ENCODE data around the gene SIX3. TPM values are rescaled to one million over a fixed set of nuclear protein-coding genes. Genes with fewer than 3 reads are reported as not detected.

The SIX3 gene
- total RNA-seq, 1 donor from 2014 or later, result not detected

- DNase-seq (ENCODE audit: low spot score), result no peak
- no peak overlapping the region for H3K27ac Mint-ChIP-seq (ENCODE audit: unreplicated experiment)
- peaks cover 7% of the 10 kb centered on the region for H3K4me1 Mint-ChIP-seq (ENCODE audit: unreplicated experiment)
- no peak overlapping the region for H3K4me3 Mint-ChIP-seq (ENCODE audit: unreplicated experiment)
- peaks cover 10% of the 10 kb centered on the region for H3K27me3 Mint-ChIP-seq (ENCODE audit: unreplicated experiment)
- H3K36me3 Mint-ChIP-seq (ENCODE audit: low read depth, unreplicated experiment), result no peaks in the 10 kb centered on the region
- TF ChIP-seq CTCF (IDR thresholded peaks at IDR 0.05; ENCODE audit: unreplicated experiment), result no peak
- no peaks in the 10 kb centered on the region for H3K9me3 Mint-ChIP-seq (ENCODE audit: unreplicated experiment)
These were observed 20.7 kb downstream of the SIX3 start for GRCh38 chr2:44962176-44962695.

GRCh38 chr2:44964752-44965236 is 23.3 kb downstream of the SIX3 start:
- no peaks in the 10 kb centered on the region for H3K9me3 Mint-ChIP-seq (ENCODE audit: unreplicated experiment)
- H3K27ac Mint-ChIP-seq (ENCODE audit: unreplicated experiment), result no peak overlapping the region
- H3K4me1 Mint-ChIP-seq (ENCODE audit: unreplicated experiment), result peaks cover 11% of the 10 kb centered on the region
- H3K36me3 Mint-ChIP-seq (ENCODE audit: low read depth, unreplicated experiment), result no peaks in the 10 kb centered on the region
- peaks cover 7% of the 10 kb centered on the region for H3K27me3 Mint-ChIP-seq (ENCODE audit: unreplicated experiment)
- DNase-seq (ENCODE audit: low spot score), result peak; percentile 55
- no peak overlapping the region for H3K4me3 Mint-ChIP-seq (ENCODE audit: unreplicated experiment)
- peak; percentile 73 for TF ChIP-seq CTCF (IDR thresholded peaks at IDR 0.05; ENCODE audit: unreplicated experiment)

- Mint-ChIP-seq H3K9me3 (ENCODE audit: unreplicated experiment) (no peaks in the 10 kb centered on the region), H3K4me1 (ENCODE audit: unreplicated experiment) (peaks cover 13% of the 10 kb centered on the region), H3K27ac (ENCODE audit: unreplicated experiment) (no peak overlapping the region), H3K4me3 (ENCODE audit: unreplicated experiment) (no peak overlapping the region), H3K27me3 (ENCODE audit: unreplicated experiment) (peaks cover 3% of the 10 kb centered on the region), H3K36me3 (ENCODE audit: low read depth, unreplicated experiment) (no peaks in the 10 kb centered on the region)
- no peak for TF ChIP-seq CTCF (IDR thresholded peaks at IDR 0.05; ENCODE audit: unreplicated experiment)
- no peak for DNase-seq (ENCODE audit: low spot score)
These were observed 24.2 kb downstream of the SIX3 start for GRCh38 chr2:44965684-44966083.

GRCh38 chr2:44967056-44967455 is 25.6 kb downstream of the SIX3 start:
- Mint-ChIP-seq H3K9me3 (ENCODE audit: unreplicated experiment) (no peaks in the 10 kb centered on the region), H3K4me1 (ENCODE audit: unreplicated experiment) (peaks cover 13% of the 10 kb centered on the region), H3K4me3 (ENCODE audit: unreplicated experiment) (no peak overlapping the region), H3K36me3 (ENCODE audit: low read depth, unreplicated experiment) (no peaks in the 10 kb centered on the region), H3K27ac (ENCODE audit: unreplicated experiment) (no peak overlapping the region), H3K27me3 (ENCODE audit: unreplicated experiment) (peaks cover 3% of the 10 kb centered on the region)
- no peak for TF ChIP-seq CTCF (IDR thresholded peaks at IDR 0.05; ENCODE audit: unreplicated experiment)
- DNase-seq (ENCODE audit: low spot score), result no peak

GRCh38 chr2:44967727-44968432 is 26.4 kb downstream of the SIX3 start:
- no peak for DNase-seq (ENCODE audit: low spot score)
- H3K9me3 Mint-ChIP-seq (ENCODE audit: unreplicated experiment), result no peaks in the 10 kb centered on the region
- H3K36me3 Mint-ChIP-seq (ENCODE audit: low read depth, unreplicated experiment), result no peaks in the 10 kb centered on the region
- no peak overlapping the region for H3K27ac Mint-ChIP-seq (ENCODE audit: unreplicated experiment)
- H3K4me3 Mint-ChIP-seq (ENCODE audit: unreplicated experiment), result no peak overlapping the region
- H3K27me3 Mint-ChIP-seq (ENCODE audit: unreplicated experiment), result peaks cover 2% of the 10 kb centered on the region
- peaks cover 18% of the 10 kb centered on the region for H3K4me1 Mint-ChIP-seq (ENCODE audit: unreplicated experiment)
- no peak for TF ChIP-seq CTCF (IDR thresholded peaks at IDR 0.05; ENCODE audit: unreplicated experiment)

Measured in endothelial cell (in vitro differentiated cells).